C4-2B (cell line): ENCODE data around the gene ATG2A.
A peak's percentile ranks its signal among the peaks of the same experiment; 100 is the strongest.

ENCODE experiments used
- ZFX ChIP-seq: fragments of 450-650 bp; IDR thresholded peaks from 2 replicates; pipeline ENCODE4 v1.6.1; 2017
- TF ChIP-seq, protein P1 (sequence below): fragments of 450-650 bp; conservative IDR thresholded peaks from 2 replicates; pipeline ENCODE4 v1.5.1; 2017; ENCODE audit warnings: mild to moderate bottlenecking

GRCh38 chr11:64878494-64879243, 38.3 kb downstream of the ATG2A start, which contains the start of gene EHD1:
- TF ChIP-seq, protein P1, sequence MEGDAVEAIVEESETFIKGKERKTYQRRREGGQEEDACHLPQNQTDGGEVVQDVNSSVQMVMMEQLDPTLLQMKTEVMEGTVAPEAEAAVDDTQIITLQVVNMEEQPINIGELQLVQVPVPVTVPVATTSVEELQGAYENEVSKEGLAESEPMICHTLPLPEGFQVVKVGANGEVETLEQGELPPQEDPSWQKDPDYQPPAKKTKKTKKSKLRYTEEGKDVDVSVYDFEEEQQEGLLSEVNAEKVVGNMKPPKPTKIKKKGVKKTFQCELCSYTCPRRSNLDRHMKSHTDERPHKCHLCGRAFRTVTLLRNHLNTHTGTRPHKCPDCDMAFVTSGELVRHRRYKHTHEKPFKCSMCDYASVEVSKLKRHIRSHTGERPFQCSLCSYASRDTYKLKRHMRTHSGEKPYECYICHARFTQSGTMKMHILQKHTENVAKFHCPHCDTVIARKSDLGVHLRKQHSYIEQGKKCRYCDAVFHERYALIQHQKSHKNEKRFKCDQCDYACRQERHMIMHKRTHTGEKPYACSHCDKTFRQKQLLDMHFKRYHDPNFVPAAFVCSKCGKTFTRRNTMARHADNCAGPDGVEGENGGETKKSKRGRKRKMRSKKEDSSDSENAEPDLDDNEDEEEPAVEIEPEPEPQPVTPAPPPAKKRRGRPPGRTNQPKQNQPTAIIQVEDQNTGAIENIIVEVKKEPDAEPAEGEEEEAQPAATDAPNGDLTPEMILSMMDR: peak; percentile 87
- peak; percentile 75; the same call in 1 of the 2 replicates for TF ChIP-seq ZFX
